Activated naive CD4-positive, alpha-beta T cell treated with anti-CD3 and anti-CD28 coated beads, Interleukin-2, amount 50 U/mL, for 72 hours (primary cell): ENCODE results near the gene SLC18B1. TPM values are rescaled to one million over a fixed set of nuclear protein-coding genes. Genes with fewer than 3 reads are reported as not detected.
A peak's percentile ranks its signal among the peaks of the same experiment; 100 is the strongest.

Experiments
- ATAC-seq, 2 donors: fragments of 150-1000 bp; cut with Tn5 transposase; 2 replicates each; pipeline ENCODE4 v1.10.0; 2021; ENCODE audit warnings: mild to moderate bottlenecking in 2 of 2, moderate library complexity in 2 of 2
- DNase-seq, 2 donors: peaks; one replicate each; pipeline ENCODE4 v3.0.0; 2021 to 2022; ENCODE audit warnings: low spot score in 2 of 2
- H3K27ac Mint-ChIP-seq, 2 donors: one replicate each; pipeline ENCODE4 v1.8.0; 2022; ENCODE audit warnings: mild to moderate bottlenecking in 2 of 2, mixed read lengths in 2 of 2
- H3K36me3 Mint-ChIP-seq, 2 donors: one replicate each; pipeline ENCODE4 v1.8.0; 2022; ENCODE audit warnings: mixed read lengths in 2 of 2
- H3K9me3 Mint-ChIP-seq, 2 donors: one replicate each; pipeline ENCODE4 v1.8.0; 2022; ENCODE audit warnings: mixed read lengths in 2 of 2
- total RNA-seq, 2 donors: library from RNA; stranded (reverse); gene quantifications; one replicate each; pipeline ENCODE4 v1.2.3, GENCODE V29; 2022

The SLC18B1 gene
- total RNA-seq, 2 donors from 2014 or later, result 6.3 to 9.4 TPM

DNA sequence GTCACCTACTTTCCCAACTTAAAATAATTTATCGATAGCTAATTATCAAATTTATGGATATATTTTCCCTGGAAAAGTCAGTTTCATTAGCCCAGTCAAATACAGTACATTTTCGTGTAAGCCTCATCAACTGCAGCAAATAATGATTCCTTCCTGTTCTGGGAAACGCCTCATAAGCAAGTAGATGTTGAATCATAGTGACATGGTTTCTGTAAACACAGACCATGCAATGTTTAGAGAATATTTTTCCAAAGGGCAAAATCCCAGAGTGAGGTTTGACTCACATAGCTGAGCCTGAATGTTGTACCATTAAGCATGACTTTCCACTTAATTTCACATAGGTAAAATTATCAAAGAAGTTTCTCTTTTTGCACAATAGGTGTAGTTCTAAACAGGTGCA lies 67.9 kb downstream of the SLC18B1 start:
- H3K36me3 Mint-ChIP-seq, result no peaks in the 10 kb centered on the region
- H3K27ac Mint-ChIP-seq, result no peak overlapping the region

DNA sequence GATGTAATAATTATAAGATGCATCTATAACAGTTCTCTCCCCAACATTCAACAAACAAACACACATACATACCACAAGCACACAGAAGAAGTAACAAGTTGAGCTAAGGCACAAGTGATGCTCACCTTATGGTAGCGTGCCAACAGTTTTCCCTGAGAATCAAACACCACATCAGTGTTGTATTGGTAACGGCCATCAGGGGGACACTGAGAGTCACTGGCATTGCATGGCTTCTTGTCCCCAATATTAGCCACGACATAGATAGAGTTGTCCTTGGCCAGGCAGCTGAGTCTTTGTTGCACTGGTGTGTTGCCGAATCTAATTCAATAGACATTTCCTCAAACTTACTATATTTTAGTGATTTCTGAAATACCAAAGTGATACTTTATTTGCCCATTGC lies 69.8 kb downstream of the SLC18B1 start:
- Mint-ChIP-seq H3K36me3 (no peaks in the 10 kb centered on the region), H3K9me3 (no peaks in the 10 kb centered on the region)

More for the DNA sequence above, 67.9 kb downstream of the SLC18B1 start:
- DNase-seq, result no peak
- no peaks in the 10 kb centered on the region for H3K9me3 Mint-ChIP-seq
- no peak for ATAC-seq

DNA sequence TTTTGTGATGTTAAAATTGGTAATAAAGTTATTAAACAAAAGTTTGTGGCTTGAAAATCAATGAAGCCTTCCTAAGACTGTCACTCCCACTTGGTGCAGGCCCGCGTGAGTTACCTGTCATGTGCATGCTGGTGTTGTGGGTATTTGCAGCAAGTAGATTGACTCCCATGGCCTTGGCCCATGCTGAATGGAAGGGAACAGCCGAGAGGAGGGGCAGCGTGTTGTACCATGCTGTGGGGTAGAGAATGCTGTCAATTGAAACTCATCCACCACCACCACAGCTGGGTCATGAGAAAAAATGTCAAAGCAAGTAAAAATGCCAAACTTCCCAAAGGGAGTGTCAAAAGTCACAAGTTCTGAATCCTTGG lies 71.8 kb downstream of the SLC18B1 start:
- H3K9me3 Mint-ChIP-seq, result no peaks in the 10 kb centered on the region
- no peak for DNase-seq
- ATAC-seq, result no peak
- H3K27ac Mint-ChIP-seq, result no peak overlapping the region
- H3K36me3 Mint-ChIP-seq, result no peaks in the 10 kb centered on the region

More for the DNA sequence above, 69.8 kb downstream of the SLC18B1 start:
- no peak overlapping the region for H3K27ac Mint-ChIP-seq
- DNase-seq (no peak), ATAC-seq (no peak)

DNA sequence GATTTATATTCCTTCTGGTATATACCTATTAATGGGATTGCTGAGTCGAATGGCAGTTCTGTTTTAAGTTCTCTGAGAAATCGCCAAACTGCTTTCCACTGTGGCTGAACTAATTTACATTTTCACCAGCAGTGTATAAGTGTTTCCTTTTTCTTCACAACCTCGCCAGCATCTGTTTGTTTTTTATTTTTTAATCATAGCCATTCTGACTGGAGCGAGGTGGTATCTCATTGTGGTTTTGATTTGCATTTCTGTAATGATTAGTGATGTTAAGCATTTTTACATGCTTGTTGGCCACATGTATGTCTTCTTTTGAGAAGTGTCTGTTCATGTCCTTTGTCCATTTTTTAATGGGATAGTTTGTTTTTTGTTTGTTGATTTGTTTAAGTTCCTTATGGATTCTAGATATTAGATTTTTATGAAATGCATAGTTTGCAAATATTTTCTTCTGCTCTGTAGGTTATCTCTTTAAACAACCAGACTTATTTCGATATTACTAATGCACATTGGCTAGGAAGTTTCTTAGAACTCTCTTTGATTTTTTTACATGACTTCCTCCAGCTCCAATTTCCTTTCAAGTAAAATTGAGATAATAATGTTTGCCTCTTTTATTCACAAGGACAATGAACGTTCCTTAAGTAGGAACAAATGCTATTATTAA lies 72.4 kb downstream of the SLC18B1 start:
- Mint-ChIP-seq H3K27ac (no peak overlapping the region), H3K9me3 (no peaks in the 10 kb centered on the region), H3K36me3 (no peaks in the 10 kb centered on the region)
- ATAC-seq, result peak in 1 of 2 donors; percentile 67
- no peak for DNase-seq

DNA sequence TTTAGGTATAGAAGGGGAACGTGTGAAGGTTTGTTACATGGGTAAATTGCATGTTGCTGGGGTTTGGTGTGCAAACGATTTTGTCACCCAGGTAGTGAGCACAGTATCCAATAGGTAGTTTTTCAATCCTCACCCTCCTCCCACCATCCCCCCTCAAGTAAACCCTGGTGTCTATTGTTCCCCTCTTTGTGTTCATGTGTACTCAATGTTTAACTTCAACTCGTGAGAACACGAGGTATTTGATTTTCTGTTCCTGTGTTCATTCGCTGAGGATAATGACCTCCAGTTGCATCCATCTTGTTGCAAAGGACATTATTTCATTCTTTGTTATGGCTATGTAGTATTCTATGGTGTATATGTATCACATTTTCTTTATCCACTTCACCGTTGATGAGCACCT lies 73.0 kb downstream of the SLC18B1 start:
- DNase-seq, result no peak
- no peak for ATAC-seq
- no peaks in the 10 kb centered on the region for H3K9me3 Mint-ChIP-seq
- no peak overlapping the region for H3K27ac Mint-ChIP-seq
- H3K36me3 Mint-ChIP-seq, result no peaks in the 10 kb centered on the region

DNA sequence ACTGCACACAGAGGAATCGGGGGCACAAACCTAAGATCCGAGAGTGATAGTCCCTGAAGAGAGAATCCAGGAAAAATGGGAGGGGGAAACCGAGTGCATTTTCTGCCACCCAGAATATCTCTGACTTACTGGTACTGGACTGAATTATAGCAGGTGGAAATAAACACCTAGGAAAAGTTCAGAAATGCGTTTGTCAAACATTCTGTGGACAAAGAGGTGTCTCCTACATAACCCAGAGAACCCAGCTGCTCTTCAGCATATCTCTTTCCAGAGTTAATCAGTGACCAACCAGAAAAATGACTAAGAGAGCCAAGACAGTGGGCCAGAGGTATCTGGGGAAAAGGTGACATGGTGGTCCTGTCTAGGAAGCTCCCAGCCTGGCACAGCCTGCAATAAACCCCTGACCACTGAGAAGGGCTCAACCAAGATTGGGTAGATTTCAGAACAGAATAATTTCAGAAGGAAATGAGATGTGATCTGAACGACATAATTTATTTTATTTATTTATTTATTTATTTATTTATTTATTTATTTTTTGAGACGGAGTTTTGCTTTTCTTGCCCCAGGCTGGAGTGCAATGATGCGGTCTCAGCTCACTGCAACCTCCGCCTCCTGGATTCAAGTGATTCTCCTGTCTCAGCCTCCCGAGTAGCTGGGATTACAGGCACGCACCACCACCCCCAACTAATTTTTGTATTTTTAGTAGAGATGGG lies 78.5 kb downstream of the SLC18B1 start:
- no peak for DNase-seq
- H3K27ac Mint-ChIP-seq, result no peak overlapping the region
- no peaks in the 10 kb centered on the region for H3K9me3 Mint-ChIP-seq
- no peak for ATAC-seq
- H3K36me3 Mint-ChIP-seq, result no peaks in the 10 kb centered on the region

Other genes starting within 250 kb of the SLC18B1 start
- not detected for gene TAAR8, start 246.0 kb downstream of the SLC18B1 start, total RNA-seq
- not detected for gene TAAR6, start 228.3 kb downstream of the SLC18B1 start, total RNA-seq
- not detected for gene TAAR5, start 208.9 kb downstream of the SLC18B1 start, total RNA-seq
- gene TAAR2, start 174.4 kb downstream of the SLC18B1 start, total RNA-seq, result not detected
- not detected for gene TAAR1, start 139.5 kb downstream of the SLC18B1 start, total RNA-seq
- gene VNN1, start 84.6 kb downstream of the SLC18B1 start, total RNA-seq, result not detected
- gene VNN2, start 40.7 kb downstream of the SLC18B1 start, total RNA-seq, result 10 to 100 TPM; 11.4 to 19.3 TPM
- 1,000 to 10,000 TPM; 1,712 to 1,768 TPM for gene RPS12, start 15.9 kb upstream of the SLC18B1 start, total RNA-seq